GM23248 (cell line): ENCODE data around the gene ERAL1. TPM values are rescaled to one million over a fixed set of nuclear protein-coding genes. Genes with fewer than 3 reads are reported as not detected.
A peak's percentile ranks its signal among the peaks of the same experiment; 100 is the strongest.

Experiments
- DNase-seq: peaks from one replicate; pipeline ENCODE4 v3.0.0-alpha.2; 2015
- H2AFZ ChIP-seq: fragments of 200-600 bp; sonication (generic); 2 replicates; pipeline ENCODE4 v1.6.1; 2016; ENCODE audit warnings: antibody characterized with exemption
- H3F3A ChIP-seq: fragments of 200-600 bp; sonication (generic); 2 replicates; pipeline ENCODE4 v1.6.1; 2016; ENCODE audit warnings: mild to moderate bottlenecking, antibody characterized with exemption, mixed run types; ENCODE audit not compliant: insufficient read depth
- H3K27ac ChIP-seq: fragments of 200-600 bp; sonication (generic); 2 replicates; pipeline ENCODE4 v1.5.1; 2016; ENCODE audit warnings: mild to moderate bottlenecking
- H3K27me3 ChIP-seq: fragments of 200-600 bp; sonication (generic); replicated peaks from 2 replicates; pipeline ENCODE4 v1.6.1; 2016; ENCODE audit warnings: mild to moderate bottlenecking; ENCODE audit not compliant: insufficient read depth
- H3K36me3 ChIP-seq: fragments of 200-600 bp; sonication (generic); 2 replicates; pipeline ENCODE4 v1.6.1; 2016; ENCODE audit warnings: low read depth, mild to moderate bottlenecking
- H3K4me1 ChIP-seq: fragments of 200-600 bp; sonication (generic); 2 replicates; pipeline ENCODE4 v1.6.1; 2016; ENCODE audit warnings: mild to moderate bottlenecking; ENCODE audit not compliant: insufficient read depth
- H3K4me2 ChIP-seq: fragments of 200-600 bp; sonication (generic); one replicate; pipeline ENCODE4 v1.6.1; 2016; ENCODE audit warnings: mild to moderate bottlenecking; ENCODE audit not compliant: unreplicated experiment
- H3K4me3 ChIP-seq: fragments of 200-600 bp; sonication (generic); 2 replicates; pipeline ENCODE4 v1.5.1; 2016; ENCODE audit warnings: mild to moderate bottlenecking
- H3K79me2 ChIP-seq: fragments of 200-600 bp; sonication (generic); 2 replicates; pipeline ENCODE4 v1.6.1; 2016; ENCODE audit warnings: mild to moderate bottlenecking; ENCODE audit not compliant: insufficient read depth
- H3K9ac ChIP-seq: fragments of 200-600 bp; sonication (generic); 2 replicates; pipeline ENCODE4 v1.6.1; 2016; ENCODE audit warnings: mild to moderate bottlenecking
- H3K9me2 ChIP-seq: fragments of 200-600 bp; sonication (generic); 2 replicates; pipeline ENCODE4 v1.6.1; 2016; ENCODE audit warnings: mixed run types, mild to moderate bottlenecking, moderate library complexity; ENCODE audit not compliant: insufficient read depth
- H3K9me3 ChIP-seq: fragments of 200-600 bp; sonication (generic); one replicate; pipeline ENCODE4 v1.6.1; 2017; ENCODE audit warnings: low read depth
- H4K20me1 ChIP-seq: fragments of 200-600 bp; sonication (generic); 2 replicates; pipeline ENCODE4 v1.6.0; 2016; ENCODE audit not compliant: insufficient read depth
- EZH2 ChIP-seq: fragments of 200-600 bp; sonication (generic); IDR thresholded peaks from 2 replicates; pipeline ENCODE4 v1.6.1; 2018; ENCODE audit warnings: antibody characterized with exemption, mild to moderate bottlenecking; ENCODE audit not compliant: insufficient read depth, poor library complexity, severe bottlenecking
- EZH2phosphoT487 ChIP-seq: fragments of 200-600 bp; sonication (generic); IDR thresholded peaks from 2 replicates; pipeline ENCODE4 v1.6.1; 2018; ENCODE audit warnings: antibody characterized with exemption, moderate library complexity, mild to moderate bottlenecking, low read depth; ENCODE audit not compliant: insufficient read depth
- WGBS, 2 experiments: methylation state at CpG; one replicate each; pipeline ENCODE4 v1.1.6; 2015 to 2017; ENCODE audit warnings: low lambda C conversion rate in 2 of 2, low coverage in 1 of 2; ENCODE audit errors: missing lambda C conversion rate in 2 of 2; 5-methylcytosine and 5-hydroxymethylcytosine counted together
- in situ Hi-C: fragments of 300-500 bp; cut with MboI; formaldehyde crosslinking; loops from 2 replicates; pipeline ENCODE4 v1.15.0; 2020
- microRNA counts: library from miRNA; unstranded; fragments of <30 nt; microRNA quantifications from one replicate; lab custom pipeline; 2016
- microRNA-seq: library from miRNA; unstranded; fragments of <30 nt; microRNA quantifications from one replicate; pipeline ENCODE4, GENCODE V29; 2016; ENCODE audit warnings: borderline number of aligned reads
- polyA plus RNA-seq: library from polyadenylated mRNA; unstranded; fragments of >200 nt; fragmentation: Nextera tagmentation; extraction: Ambion mirVana; gene quantifications from 2 replicates; pipeline ENCODE4 v1.2.1, GENCODE V29; 2016
- small RNA-seq: library from RNA; depleted of rRNA; stranded (forward); fragments of <200 nt; gene quantifications from one replicate; pipeline ENCODE3, GENCODE V24; 2014; ENCODE audit warnings: low read depth, low replicate concordance
- total RNA-seq: library from RNA; depleted of rRNA; stranded (reverse); fragments of >200 nt; shearing (Covaris generic); gene quantifications from 2 replicates; pipeline ENCODE4 v1.2.3, GENCODE V29; 2014; rRNA removed

The ERAL1 gene
- total and polyA plus RNA-seq, 2 experiments from 2014 or later: 40.2 to 60.0 TPM

- TF ChIP-seq EZH2phosphoT487: no peak
- TF ChIP-seq EZH2: no peak
- in situ Hi-C loops: no loop called here
- no peak overlapping the region for H3K9ac ChIP-seq
- H3K79me2 ChIP-seq: peaks cover 11% of the 10 kb centered on the region
- H2AFZ ChIP-seq: no peak overlapping the region
- DNase-seq: no peak
- H3K36me3 ChIP-seq: peaks cover 55% of the 10 kb centered on the region
- no peaks in the 10 kb centered on the region for H4K20me1 ChIP-seq
- H3K27ac ChIP-seq: no peak overlapping the region
- no peak overlapping the region for H3K4me2 ChIP-seq
- H3K27me3 ChIP-seq: no peaks in the 10 kb centered on the region
- WGBS, 2 experiments: 91 to 100% methylated on average over 1 of the region's 1 CpG
- H3K4me1 ChIP-seq: peaks cover 11% of the 10 kb centered on the region
- no peak overlapping the region for H3K4me3 ChIP-seq
- peaks cover 25% of the 10 kb centered on the region for H3F3A ChIP-seq
- H3K9me3 ChIP-seq: no peaks in the 10 kb centered on the region
- H3K9me2 ChIP-seq: no peaks in the 10 kb centered on the region
These were observed 55.7 kb downstream of the ERAL1 start for GRCh38 chr17:28910534-28910933.

MicroRNAs within 50 kb of the gene (microRNA counts, 767-probe panel; counts per million panel counts)
- 6,424 counts per million, percentile 93 among the panel's probes with 10 or more counts for microRNA hsa-miR-144-3p (lab: Ali Mortazavi, UCI)
- 447 counts per million, percentile 86 among the panel's probes with 10 or more counts for microRNA hsa-miR-451a (lab: Ali Mortazavi, UCI)

Small RNA genes lying within 50 kb of the gene (microRNA-seq; reads per million reads assigned to microRNA genes)
- not detected for gene MIR451B

Small RNA genes lying within 50 kb of the gene (small RNA-seq; reads per million reads assigned to genes)
- gene RF00019: not detected

Other genes with a start within 250 kb of the ERAL1 start
- 1.2 and 6.8 TPM in 2 replicates for gene RSKR, start 240.8 kb upstream of the ERAL1 start, total RNA-seq
- gene RSKR, start 240.8 kb upstream of the ERAL1 start, polyA plus RNA-seq: 0.58 and 0.86 TPM in 2 replicates
- gene BLTP2, start 209.9 kb upstream of the ERAL1 start, total RNA-seq: 145 and 155 TPM in 2 replicates
- 49.8 and 55.6 TPM in 2 replicates for gene BLTP2, start 209.9 kb upstream of the ERAL1 start, polyA plus RNA-seq
- 52.3 and 64.4 TPM in 2 replicates for gene SDF2, start 193.1 kb upstream of the ERAL1 start, total RNA-seq
- 88.4 and 94.2 TPM in 2 replicates for gene SDF2, start 193.1 kb upstream of the ERAL1 start, polyA plus RNA-seq
- gene SUPT6H, start 192.8 kb upstream of the ERAL1 start, total RNA-seq: 39.7 and 45.0 TPM in 2 replicates
- gene SUPT6H, start 192.8 kb upstream of the ERAL1 start, polyA plus RNA-seq: 26.5 and 27.3 TPM in 2 replicates
- 0.65 TPM in 1 of 2 replicates, not detected in the other for gene PROCA1, start 143.1 kb upstream of the ERAL1 start, total RNA-seq
- 0.41 and 0.44 TPM in 2 replicates for gene PROCA1, start 143.1 kb upstream of the ERAL1 start, polyA plus RNA-seq
- gene RAB34, start 137.1 kb upstream of the ERAL1 start, total RNA-seq: 307 and 476 TPM in 2 replicates
- 277 and 293 TPM in 2 replicates for gene RAB34, start 137.1 kb upstream of the ERAL1 start, polyA plus RNA-seq
- gene RPL23A, start 135.0 kb upstream of the ERAL1 start, total RNA-seq: 362 and 383 TPM in 2 replicates
- gene RPL23A, start 135.0 kb upstream of the ERAL1 start, polyA plus RNA-seq: 1,040 and 1,075 TPM in 2 replicates
- gene TLCD1, start 128.8 kb upstream of the ERAL1 start, total RNA-seq: 4.8 and 16.3 TPM in 2 replicates
- 13.8 and 14.2 TPM in 2 replicates for gene TLCD1, start 128.8 kb upstream of the ERAL1 start, polyA plus RNA-seq
- 2.9 and 13.5 TPM in 2 replicates for gene NEK8, start 126.2 kb upstream of the ERAL1 start, total RNA-seq
- 2.7 and 2.8 TPM in 2 replicates for gene NEK8, start 126.2 kb upstream of the ERAL1 start, polyA plus RNA-seq
- gene TRAF4, start 111.0 kb upstream of the ERAL1 start, total RNA-seq: 30.3 and 55.4 TPM in 2 replicates
- gene TRAF4, start 111.0 kb upstream of the ERAL1 start, polyA plus RNA-seq: 23.4 and 23.5 TPM in 2 replicates
- gene FAM222B, start 12.2 kb upstream of the ERAL1 start, total RNA-seq: 7.6 and 12.9 TPM in 2 replicates
- gene FAM222B, start 12.2 kb upstream of the ERAL1 start, polyA plus RNA-seq: 11.1 and 11.4 TPM in 2 replicates
- gene FLOT2, start 42.7 kb downstream of the ERAL1 start, total RNA-seq: 28.6 and 33.2 TPM in 2 replicates
- 55.0 TPM in 2 replicates for gene FLOT2, start 42.7 kb downstream of the ERAL1 start, polyA plus RNA-seq
- gene DHRS13, start 48.1 kb downstream of the ERAL1 start, total RNA-seq: 4.7 and 5.2 TPM in 2 replicates
- 2.6 and 3.2 TPM in 2 replicates for gene DHRS13, start 48.1 kb downstream of the ERAL1 start, polyA plus RNA-seq
- 27.7 and 46.9 TPM in 2 replicates for gene PHF12, start 96.5 kb downstream of the ERAL1 start, total RNA-seq
- gene PHF12, start 96.5 kb downstream of the ERAL1 start, polyA plus RNA-seq: 5.9 and 6.1 TPM in 2 replicates
- not detected in 2 replicates for gene SEZ6, start 151.0 kb downstream of the ERAL1 start, total RNA-seq
- gene SEZ6, start 151.0 kb downstream of the ERAL1 start, polyA plus RNA-seq: not detected in 2 replicates
- not detected in 2 replicates for gene PIPOX, start 188.1 kb downstream of the ERAL1 start, total RNA-seq
- gene PIPOX, start 188.1 kb downstream of the ERAL1 start, polyA plus RNA-seq: not detected in 2 replicates